Adrenal gland (tissue), 12 donors: ENCODE results near the gene SYNE1. TPM values are rescaled to one million over a fixed set of nuclear protein-coding genes. Genes with fewer than 3 reads are reported as not detected.

Source experiments
- DNase-seq, 7 donors: peaks; one replicate each; pipeline ENCODE4 v3.0.0-alpha.2; 2019 to 2020
- H3K27ac ChIP-seq, 5 donors: fragments of 200-600 bp; sonication (generic) in 4 of 5; 1 replicate in 3 of 5; 2 replicates in 2 of 5; pipeline versions ENCODE4 v1.5.1 to v1.8.0; 2016 to 2020; ENCODE audit warnings: mild to moderate bottlenecking in 1 of 5
- H3K27me3 ChIP-seq: fragments of 200-600 bp; 2 replicates; pipeline ENCODE4 v1.8.0; 2021
- H3K36me3 ChIP-seq, 2 donors: fragments of 200-600 bp; replicated peaks in 1 of 2; 1 replicate in 1 of 2; 2 replicates in 1 of 2; pipeline versions ENCODE4 v1.5.1 to v1.8.0; 2018 to 2022
- H3K4me1 ChIP-seq, 2 donors: fragments of 200-600 bp; replicated peaks in 1 of 2; 1 replicate in 1 of 2; 2 replicates in 1 of 2; pipeline versions ENCODE4 v1.5.1 to v1.8.0; 2018 to 2021
- H3K4me3 ChIP-seq, 4 donors: fragments of 200-600 bp; sonication (generic) in 3 of 4; one replicate each; pipeline ENCODE4 v1.5.1; 2016 to 2018
- H3K9me3 ChIP-seq, 3 donors: fragments of 200-600 bp; sonication (generic) in 1 of 3; replicated peaks in 1 of 3; 1 replicate in 2 of 3; 2 replicates in 1 of 3; pipeline versions ENCODE4 v1.5.1 to v1.8.0; 2016 to 2021
- POLR2A ChIP-seq, 2 donors: fragments of 450-650 bp; IDR thresholded peaks; one replicate each; pipeline ENCODE4 v1.6.1; 2017; ENCODE audit warnings: antibody characterized with exemption in 2 of 2, mild to moderate bottlenecking in 2 of 2, moderate library complexity in 1 of 2
- WGBS, 4 donors: extraction: QIAGEN DNeasy Blood & Tissue Kit in 2 of 4; methylation state at CpG; one replicate each; pipeline versions ENCODE4 v1.1.5 to v1.1.7; 2013 to 2017; 5-methylcytosine and 5-hydroxymethylcytosine counted together
- intact Hi-C, 2 donors: fragments of 100-400 bp; cut with DNase I; formaldehyde crosslinking; loops; one replicate each; pipeline versions ENCODE4 v1.14.1 to v1.15.0; 2022 to 2023
- polyA plus RNA-seq, 3 donors: library from polyadenylated mRNA; stranded (reverse); fragments of 200-250 nt in 2 of 3; fragments of 350-450 nt in 1 of 3; fragmentation: Illumina TruSeq in 1 of 3; extraction: RNeasy Lipid Tissue Mini Kit (QIAGEN cat#74804) in 1 of 3; gene quantifications; one replicate each; pipeline ENCODE4 v1.2.3, GENCODE V29; 2013 to 2014
- total RNA-seq, 9 donors: library from RNA; depleted of rRNA in 4 of 9; stranded (reverse); fragments of >200 nt in 4 of 9; fragments of 120-200 nt in 1 of 9; fragmentation: NEBNext Ultra II Directional in 1 of 9; extraction: Animal tissue kit (Norgen Biotek cat#: 25700) in 1 of 9; gene quantifications; one replicate each; pipeline versions ENCODE4 v1.1.0 to v1.2.4, GENCODE V29; 2013 to 2023
- TF ChIP-seq, protein P1 (sequence below), 6 experiments: fragments of 450-650 bp in 4 of 6; fragments of 200-600 bp in 2 of 6; sonication (generic) in 1 of 6; IDR thresholded peaks; 1 replicate in 5 of 6; 2 replicates in 1 of 6; pipeline versions ENCODE4 v1.5.1 to v1.8.0; 2016 to 2021; ENCODE audit warnings: antibody characterized with exemption in 6 of 6, mild to moderate bottlenecking in 2 of 6, moderate library complexity in 1 of 6
- donor health status: healthy with polysubstance abuse.
- donor health status: Bipolar disorder and iron deficiency.
- donor health status: DM: yes; HTN: yes; CAD: no.
- donor health status: DM: no; HTN: no; CAD: no.
- donor health status: DM: no; HTN: no; CAD: no.
- donor health status: DM: yes; HTN: yes; CAD: no.

SYNE1 gene
- total and polyA plus RNA-seq, 12 donors = 29.0 to 170 (median 93.1) TPM

DNA sequence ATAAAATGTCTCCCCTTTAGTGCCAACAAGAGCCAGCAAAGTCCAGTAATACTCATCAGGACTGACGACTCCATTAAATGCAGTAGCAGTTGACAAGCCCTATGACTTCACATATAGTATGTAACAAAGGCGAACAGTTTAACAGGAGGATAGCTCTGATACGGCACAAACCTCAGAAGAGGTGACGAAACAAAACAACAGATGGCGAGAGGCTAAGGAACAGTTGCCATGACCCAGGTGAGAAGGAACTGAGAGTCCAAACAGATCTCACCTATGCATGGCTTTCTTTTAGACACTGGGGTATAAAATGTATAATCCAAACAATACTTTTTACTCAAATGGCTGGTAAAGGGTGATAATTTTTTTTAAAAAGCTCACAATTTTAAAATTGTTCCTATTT is 37.1 kb downstream of the SYNE1 start:
- Histone ChIP-seq H3K27me3 (no peaks in the 10 kb centered on the region), H3K36me3 (no peaks in the 10 kb centered on the region), H3K27ac (no peak overlapping the region), H3K4me1 (peaks cover 0 to 7% of the 10 kb centered on the region in 2 donors), H3K4me3 (no peak overlapping the region), H3K9me3 (no peaks in the 10 kb centered on the region)
- no peak for DNase-seq
- WGBS, 4 donors = 79 to 92% (median 90%) methylated on average over 5 of the region's 5 CpGs
- TF ChIP-seq, protein P1, sequence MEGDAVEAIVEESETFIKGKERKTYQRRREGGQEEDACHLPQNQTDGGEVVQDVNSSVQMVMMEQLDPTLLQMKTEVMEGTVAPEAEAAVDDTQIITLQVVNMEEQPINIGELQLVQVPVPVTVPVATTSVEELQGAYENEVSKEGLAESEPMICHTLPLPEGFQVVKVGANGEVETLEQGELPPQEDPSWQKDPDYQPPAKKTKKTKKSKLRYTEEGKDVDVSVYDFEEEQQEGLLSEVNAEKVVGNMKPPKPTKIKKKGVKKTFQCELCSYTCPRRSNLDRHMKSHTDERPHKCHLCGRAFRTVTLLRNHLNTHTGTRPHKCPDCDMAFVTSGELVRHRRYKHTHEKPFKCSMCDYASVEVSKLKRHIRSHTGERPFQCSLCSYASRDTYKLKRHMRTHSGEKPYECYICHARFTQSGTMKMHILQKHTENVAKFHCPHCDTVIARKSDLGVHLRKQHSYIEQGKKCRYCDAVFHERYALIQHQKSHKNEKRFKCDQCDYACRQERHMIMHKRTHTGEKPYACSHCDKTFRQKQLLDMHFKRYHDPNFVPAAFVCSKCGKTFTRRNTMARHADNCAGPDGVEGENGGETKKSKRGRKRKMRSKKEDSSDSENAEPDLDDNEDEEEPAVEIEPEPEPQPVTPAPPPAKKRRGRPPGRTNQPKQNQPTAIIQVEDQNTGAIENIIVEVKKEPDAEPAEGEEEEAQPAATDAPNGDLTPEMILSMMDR (IDR thresholded peaks at IDR 0.05) = no peak
- no peak for TF ChIP-seq POLR2A (IDR thresholded peaks at IDR 0.05)
- intact Hi-C loops = no loop called here

- peak in 5 of 7 donors; percentile 8 to 64 (median 28) for DNase-seq
- 27 to 41% (median 33%) methylated on average over 4 of the region's 4 CpGs for WGBS, 4 donors
- intact Hi-C loops = no loop called here
- H3K27me3 ChIP-seq = no peaks in the 10 kb centered on the region
- peaks cover 0 to 7% of the 10 kb centered on the region in 2 donors for H3K4me1 ChIP-seq
- no peaks in the 10 kb centered on the region for H3K36me3 ChIP-seq
- H3K4me3 ChIP-seq = no peak overlapping the region
- no peak for TF ChIP-seq POLR2A (IDR thresholded peaks at IDR 0.05)
- TF ChIP-seq, protein P1 (IDR thresholded peaks at IDR 0.05) = no peak
- peak overlapping the region in 1 of 5 donors; percentile 22 for H3K27ac ChIP-seq
- no peaks in the 10 kb centered on the region for H3K9me3 ChIP-seq
Measured at GRCh38 chr6:152598901-152599537, 38.1 kb downstream of the SYNE1 start.

- Histone ChIP-seq H3K9me3 (no peaks in the 10 kb centered on the region), H3K27ac (no peak overlapping the region), H3K36me3 (no peaks in the 10 kb centered on the region), H3K27me3 (no peaks in the 10 kb centered on the region), H3K4me3 (no peak overlapping the region), H3K4me1 (peaks cover 0 to 7% of the 10 kb centered on the region in 2 donors)
- intact Hi-C loops = no loop called here
- no peak for TF ChIP-seq POLR2A (IDR thresholded peaks at IDR 0.05)
- TF ChIP-seq, protein P1 (IDR thresholded peaks at IDR 0.05) = no peak
- no peak for DNase-seq
Measured at GRCh38 chr6:152598421-152598820, 38.7 kb downstream of the SYNE1 start.

DNA sequence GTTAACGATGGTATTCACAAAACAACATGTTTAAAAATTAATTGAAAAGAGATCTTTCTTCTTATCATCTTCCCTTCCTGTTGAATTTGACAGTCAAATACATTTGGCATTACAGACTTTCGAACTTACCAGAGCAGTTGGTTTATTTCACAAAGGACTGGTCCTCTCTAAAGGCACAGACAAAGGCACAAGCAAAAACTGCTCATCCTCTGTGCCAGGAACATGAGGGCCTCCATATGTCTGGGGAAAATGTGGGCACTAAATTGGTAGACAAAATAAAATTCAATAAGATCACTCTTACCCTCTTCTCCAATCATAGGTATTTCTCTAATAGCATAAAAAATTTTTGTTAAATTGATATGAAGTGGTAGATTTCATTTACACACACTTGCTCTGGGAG is 40.4 kb downstream of the SYNE1 start:
- Histone ChIP-seq H3K4me3 (no peak overlapping the region), H3K4me1 (peaks cover 0 to 7% of the 10 kb centered on the region in 2 donors), H3K27me3 (no peaks in the 10 kb centered on the region), H3K27ac (no peak overlapping the region), H3K9me3 (no peaks in the 10 kb centered on the region), H3K36me3 (no peaks in the 10 kb centered on the region)
- DNase-seq = no peak
- 75 to 90% (median 81%) methylated on average over 2 of the region's 2 CpGs for WGBS, 4 donors
- TF ChIP-seq, protein P1 (IDR thresholded peaks at IDR 0.05) = no peak
- no peak for TF ChIP-seq POLR2A (IDR thresholded peaks at IDR 0.05)
- intact Hi-C loops = no loop called here
